HG03135 (cell line): ENCODE measurements around the gene SEMA3G.

Source experiments
- ATAC-seq: cut with Tn5 transposase; IDR thresholded peaks from one replicate; pipeline ENCODE4 v1.9.1; 2021; ENCODE audit warnings: mild to moderate bottlenecking, moderate library complexity; ENCODE audit not compliant: unreplicated experiment

The SEMA3G gene

DNA sequence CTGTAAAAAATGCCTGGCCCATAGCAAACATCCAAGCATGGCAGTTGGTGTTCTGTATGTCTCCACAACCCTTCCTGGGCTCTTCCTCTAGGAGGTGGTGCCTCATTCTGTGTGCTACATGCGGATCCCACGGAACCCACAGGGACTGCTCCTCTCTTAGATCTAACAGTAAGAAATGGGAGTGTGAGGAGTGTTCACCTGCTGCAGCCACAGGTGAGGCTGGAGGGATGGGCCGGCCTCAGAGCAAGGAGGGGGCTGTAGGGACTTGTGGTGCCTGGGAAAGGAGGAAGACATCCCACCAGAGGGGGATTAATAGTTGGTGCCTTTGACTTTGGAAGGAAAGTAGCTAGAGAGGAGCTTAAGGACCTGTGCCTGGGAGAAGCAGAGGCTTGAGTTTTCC is 22.2 kb downstream of the SEMA3G start:
- ATAC-seq = no peak

DNA sequence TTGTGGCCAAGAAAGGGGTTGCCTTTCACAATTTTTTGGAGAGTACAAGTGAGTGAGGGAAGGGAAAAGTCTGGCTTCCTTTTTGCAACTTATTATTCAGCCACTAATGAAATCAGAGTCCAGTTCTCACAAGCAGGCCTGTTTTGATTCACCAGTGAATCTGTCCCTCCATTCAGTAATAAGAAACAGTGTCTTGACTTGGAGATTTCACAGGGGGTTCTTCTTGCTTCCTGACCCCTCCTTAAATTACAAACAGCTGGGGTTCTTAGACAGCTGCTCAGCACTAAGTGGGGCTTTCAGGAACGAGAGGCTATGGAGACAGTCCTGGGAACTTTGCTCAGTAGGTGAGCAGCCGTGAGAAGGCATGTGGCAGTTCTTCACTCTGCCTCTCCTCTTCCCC is 24.5 kb downstream of the SEMA3G start:
- no peak for ATAC-seq

- no peak for ATAC-seq
Measured at GRCh38 chr3:52415800-52416199, 29.1 kb downstream of the SEMA3G start.

DNA sequence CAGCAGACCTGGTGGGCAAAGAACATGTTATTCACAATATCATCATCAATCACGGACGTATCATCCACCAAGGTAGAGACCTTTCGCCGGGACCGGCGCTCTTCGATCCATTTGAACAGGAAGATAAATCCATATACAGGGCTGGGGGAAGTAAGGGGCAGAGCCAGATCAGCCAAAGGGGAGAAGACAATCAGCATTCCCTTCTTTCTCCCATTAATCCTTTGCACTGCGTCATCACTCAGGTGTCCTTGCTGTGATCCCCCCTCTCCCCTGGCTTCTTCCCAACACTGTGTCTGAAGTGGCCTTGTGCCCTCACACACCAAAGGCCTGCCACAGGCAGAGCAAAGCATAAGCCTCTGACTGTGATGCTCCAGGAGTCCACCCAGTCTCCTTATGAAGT is 36.4 kb downstream of the SEMA3G start:
- no peak for ATAC-seq

DNA sequence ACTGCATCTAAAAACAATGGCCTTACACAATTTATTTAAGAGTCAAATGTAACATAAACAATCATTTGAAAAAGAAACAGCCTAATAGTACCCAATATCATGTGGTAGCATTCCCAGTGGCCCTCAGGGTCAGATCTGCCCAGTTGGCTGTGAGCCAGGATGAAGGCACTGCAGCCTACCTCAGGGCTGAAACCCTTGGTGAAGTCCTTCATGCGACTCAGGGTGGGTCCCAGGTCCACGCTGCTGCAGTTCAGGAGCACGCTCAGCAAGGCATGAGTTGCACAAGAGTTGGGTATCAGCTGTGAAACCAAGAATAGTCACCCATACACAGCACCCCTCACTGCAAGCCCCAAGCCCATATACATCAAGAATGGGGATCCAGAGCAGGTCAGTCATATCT is 37.1 kb downstream of the SEMA3G start:
- ATAC-seq = no peak

DNA sequence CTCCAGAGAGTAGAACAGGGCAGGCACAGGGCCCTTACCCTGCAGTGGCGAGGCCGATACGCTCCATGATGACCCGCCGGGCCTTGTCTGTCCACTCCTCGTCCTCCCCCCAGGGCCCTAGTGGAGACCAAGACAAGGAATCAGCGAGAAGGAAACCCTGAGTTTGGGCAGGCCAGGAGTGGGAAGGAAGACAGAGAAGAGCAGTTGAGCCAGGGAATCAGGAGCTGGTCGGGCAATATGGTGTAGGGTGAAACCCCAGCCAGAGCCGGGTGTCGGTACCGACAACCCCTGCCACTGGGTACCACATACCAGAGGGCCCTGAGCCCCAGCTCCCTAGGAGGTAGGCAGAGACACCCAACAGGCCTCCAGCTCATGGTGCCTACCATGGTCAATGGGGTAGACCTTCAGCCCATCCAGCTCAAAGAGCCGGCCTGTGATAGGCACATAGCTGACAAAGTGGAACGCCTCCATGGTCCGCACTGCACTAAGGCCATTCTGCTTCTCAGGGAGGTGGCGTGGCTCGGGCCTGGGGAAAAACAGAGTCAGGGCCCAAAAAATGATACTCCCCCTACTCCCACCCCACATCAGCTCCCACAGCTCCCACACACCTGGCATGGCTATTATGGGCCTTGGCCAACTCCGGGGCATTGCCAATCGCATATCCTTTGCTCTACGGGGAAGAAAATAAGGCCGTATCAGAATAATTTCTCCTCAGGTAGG is 38.0 kb downstream of the SEMA3G start:
- ATAC-seq = no peak

- no peak for ATAC-seq
Measured at GRCh38 chr3:52406231-52406661, 38.7 kb downstream of the SEMA3G start.

GRCh38 chr3:52405601-52406110 is 39.2 kb downstream of the SEMA3G start:
- no peak for ATAC-seq

- no peak for ATAC-seq
Measured at GRCh38 chr3:52405066-52405465, 39.8 kb downstream of the SEMA3G start.

DNA sequence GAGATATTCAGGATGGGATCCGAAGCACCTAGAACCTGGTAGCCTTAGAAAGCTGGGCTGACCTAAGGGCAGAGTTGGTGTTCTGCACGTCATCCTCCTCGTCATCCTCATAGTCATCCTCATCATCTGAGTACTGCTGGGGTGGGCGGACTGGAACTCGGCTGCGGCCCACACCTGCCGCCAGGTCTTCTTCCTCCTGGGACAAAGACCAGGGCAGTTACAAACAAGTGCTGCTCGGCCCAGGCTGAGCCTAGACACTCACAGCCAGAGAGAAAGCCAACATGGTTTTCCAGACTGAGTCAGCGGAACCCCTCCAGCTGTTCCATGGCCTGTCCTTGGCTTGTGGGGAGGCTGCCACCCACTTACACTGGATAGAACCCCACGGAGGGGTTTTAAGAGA is 40.5 kb downstream of the SEMA3G start:
- no peak for ATAC-seq

GRCh38 chr3:52403955-52404354 is 40.9 kb downstream of the SEMA3G start:
- ATAC-seq = no peak

GRCh38 chr3:52403271-52403841 is 41.5 kb downstream of the SEMA3G start:
- no peak for ATAC-seq

DNA sequence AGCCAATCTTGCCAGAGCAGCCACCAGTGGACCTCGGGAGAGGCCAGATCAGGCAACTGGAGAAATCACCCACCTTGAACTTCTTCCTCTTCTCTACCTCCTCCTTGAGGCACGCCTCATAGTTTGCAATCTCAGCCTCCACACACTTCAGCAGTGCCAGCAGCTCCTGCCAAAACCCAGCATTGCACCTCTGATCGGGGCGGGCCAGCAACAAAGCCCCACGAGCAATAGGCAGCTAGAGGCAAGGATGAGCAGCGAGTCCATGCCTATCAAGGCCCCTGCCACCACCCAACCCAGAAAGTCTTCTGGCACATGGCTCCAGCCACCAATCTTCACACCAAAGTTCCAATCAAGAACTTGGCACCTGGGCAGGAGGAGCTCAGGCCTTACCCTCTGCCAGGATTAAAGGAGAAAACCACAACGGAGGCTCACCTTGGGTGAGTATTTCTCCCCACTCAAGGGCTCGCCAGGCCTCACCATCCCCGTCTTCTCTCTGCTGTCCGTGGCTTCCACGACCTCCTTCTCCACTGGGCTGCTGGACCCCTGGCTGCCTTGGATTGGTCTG is 42.1 kb downstream of the SEMA3G start:
- no peak for ATAC-seq

- no peak for ATAC-seq
Measured at GRCh38 chr3:52402101-52402521, 42.8 kb downstream of the SEMA3G start.

DNA sequence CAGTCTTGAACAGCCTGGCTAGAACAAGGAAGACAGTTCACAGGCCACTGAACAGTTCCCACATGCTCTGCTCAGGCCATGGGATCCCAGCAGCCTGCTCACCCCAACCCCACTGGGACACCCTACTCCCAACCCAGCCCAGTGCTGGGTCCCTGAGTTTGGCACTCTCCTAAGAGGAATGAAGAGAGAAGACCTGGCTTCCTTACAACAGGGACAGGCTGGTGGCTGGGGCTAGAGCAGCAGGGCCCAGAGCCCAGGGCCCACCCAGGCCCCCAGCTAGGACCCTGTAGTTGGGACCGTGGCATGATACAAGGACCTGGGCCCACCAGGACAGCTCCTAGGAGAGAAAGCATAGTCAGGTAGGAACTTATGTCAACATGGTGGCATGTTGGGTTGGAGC is 43.4 kb downstream of the SEMA3G start:
- no peak for ATAC-seq

DNA sequence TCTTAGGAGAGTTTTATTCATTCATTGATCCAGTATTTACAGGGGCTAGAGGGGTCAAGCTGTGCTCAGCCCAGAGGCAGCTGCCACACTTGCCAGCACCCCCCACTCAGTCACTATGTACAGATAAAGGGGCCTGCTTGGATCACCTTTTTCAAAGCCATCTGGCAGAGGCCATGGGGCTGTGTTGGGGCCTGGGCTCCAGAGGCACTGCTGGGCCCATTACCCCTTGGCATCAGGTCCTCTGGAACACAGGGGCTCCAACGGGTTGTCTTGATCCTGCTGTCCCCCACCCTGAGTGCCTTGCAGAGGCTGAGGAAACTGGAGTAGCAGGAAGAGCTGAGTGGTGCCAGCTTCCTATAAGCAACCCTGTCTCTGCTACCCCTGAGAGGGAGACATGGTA is 43.9 kb downstream of the SEMA3G start:
- no peak for ATAC-seq

- no peak for ATAC-seq
Measured at GRCh38 chr3:52400275-52400793, 44.6 kb downstream of the SEMA3G start.

DNA sequence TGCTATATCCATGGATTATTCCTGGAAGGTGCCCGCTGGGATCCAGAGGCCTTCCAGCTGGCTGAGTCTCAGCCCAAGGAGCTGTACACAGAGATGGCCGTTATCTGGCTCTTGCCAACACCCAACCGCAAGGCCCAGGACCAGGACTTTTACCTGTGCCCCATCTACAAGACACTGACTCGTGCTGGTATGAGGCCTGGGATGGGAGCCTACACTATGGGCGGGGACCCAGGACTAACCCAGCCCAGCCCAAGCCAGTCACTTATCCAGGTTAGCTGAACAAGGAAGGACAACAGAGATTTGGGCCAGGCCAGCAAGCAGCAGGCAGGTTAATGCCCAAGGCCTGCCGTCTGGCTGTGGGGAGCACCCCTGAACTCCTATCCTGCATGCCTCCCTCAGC is 45.3 kb downstream of the SEMA3G start:
- no peak for ATAC-seq

- no peak for ATAC-seq
Measured at GRCh38 chr3:52399131-52399530, 45.8 kb downstream of the SEMA3G start.

DNA sequence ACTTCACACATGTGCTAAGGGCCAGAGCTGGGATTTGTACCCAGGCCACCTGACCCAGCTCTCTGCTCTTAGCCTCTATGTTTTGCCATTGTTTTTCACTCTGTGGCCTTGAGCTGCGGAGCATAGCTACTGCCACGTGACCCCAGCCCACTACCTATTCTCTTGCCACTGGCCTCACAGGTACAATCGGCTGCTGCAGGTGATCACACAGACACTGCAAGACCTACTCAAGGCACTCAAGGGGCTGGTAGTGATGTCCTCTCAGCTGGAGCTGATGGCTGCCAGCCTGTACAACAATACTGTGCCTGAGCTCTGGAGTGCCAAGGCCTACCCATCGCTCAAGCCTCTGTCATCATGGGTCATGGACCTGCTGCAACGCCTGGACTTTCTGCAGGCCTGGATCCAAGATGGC is 46.2 kb downstream of the SEMA3G start:
- no peak for ATAC-seq

- ATAC-seq = no peak
Measured at GRCh38 chr3:52397676-52398399, 47.1 kb downstream of the SEMA3G start.
